NCI-H2227 (cell line): ENCODE measurements around the gene MS4A18.

Experiments used
- DNase-seq: peaks from one replicate; lab custom pipeline; 2025; ENCODE audit not compliant: unreplicated experiment; lab: John Stamatoyannopoulos, UW

MS4A18 gene

DNA sequence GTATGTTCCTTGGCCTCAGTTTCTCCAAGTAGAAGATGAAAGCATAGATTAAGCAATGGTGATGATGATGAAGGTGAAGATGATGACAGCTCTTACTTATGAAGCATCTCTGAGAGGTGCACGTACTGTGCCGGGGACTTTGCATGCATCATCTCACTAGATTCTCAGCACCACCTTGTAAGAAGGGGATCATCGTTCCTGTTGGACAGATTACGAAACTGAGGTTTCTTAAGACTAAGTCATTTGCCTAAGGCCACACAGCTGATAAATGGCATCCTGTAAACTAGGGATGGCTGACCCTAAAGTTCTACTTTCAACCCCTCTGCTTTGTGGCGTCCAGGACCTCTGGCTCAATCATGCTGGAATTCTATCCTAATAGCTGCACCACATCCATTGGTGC is 40.8 kb downstream of the MS4A18 start:
- DNase-seq, result no peak

- no peak for DNase-seq
Observed at GRCh38 chr11:60766547-60766946, 42.0 kb downstream of the MS4A18 start.

DNA sequence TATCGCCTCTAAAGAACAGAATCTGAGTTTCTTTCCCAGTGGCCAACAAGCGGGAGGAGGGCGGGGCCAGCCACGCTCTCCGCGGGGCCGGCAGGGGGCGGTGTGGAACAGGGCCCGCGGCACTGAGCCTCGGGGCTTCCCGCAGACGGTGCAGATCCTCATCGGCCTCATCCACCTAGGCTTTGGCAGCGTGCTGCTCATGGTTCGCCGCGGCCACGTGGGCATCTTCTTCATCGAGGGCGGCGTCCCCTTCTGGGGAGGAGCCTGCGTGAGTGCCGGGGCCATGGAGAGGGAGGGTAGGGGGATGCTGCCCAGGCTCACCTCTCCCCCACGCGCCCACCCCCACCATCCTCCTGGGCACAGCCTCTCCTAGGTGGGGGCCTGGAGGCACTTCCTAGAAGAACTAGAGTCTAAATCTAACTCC is 42.9 kb downstream of the MS4A18 start:
- DNase-seq, result no peak

DNA sequence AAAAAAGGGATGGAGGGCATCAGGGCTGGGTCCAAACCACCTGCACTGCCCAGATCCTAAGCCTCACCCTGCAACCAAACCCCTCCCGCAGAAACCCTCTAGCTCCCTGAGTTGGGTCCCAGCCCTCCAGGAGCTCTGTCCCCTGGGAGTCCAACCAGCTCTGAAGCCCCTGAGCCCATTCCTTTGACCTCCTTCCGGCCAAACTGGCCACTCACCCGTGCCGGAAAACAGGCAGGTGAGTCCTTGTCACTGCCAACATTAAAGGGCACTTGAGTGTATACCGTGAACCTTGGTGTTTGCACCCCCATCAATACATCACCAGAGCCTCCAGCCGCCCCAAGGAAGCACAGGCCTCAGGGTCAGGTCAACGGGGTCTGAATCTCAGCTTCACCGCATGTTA is 43.7 kb downstream of the MS4A18 start:
- DNase-seq, result no peak

- DNase-seq, result no peak
Observed at GRCh38 chr11:60769273-60769672, 44.8 kb downstream of the MS4A18 start.

GRCh38 chr11:60769811-60770210 is 45.3 kb downstream of the MS4A18 start:
- no peak for DNase-seq

GRCh38 chr11:60771146-60771545 is 46.6 kb downstream of the MS4A18 start:
- no peak for DNase-seq

GRCh38 chr11:60771879-60772525 is 47.5 kb downstream of the MS4A18 start:
- DNase-seq, result no peak

GRCh38 chr11:60772666-60773065 is 48.1 kb downstream of the MS4A18 start:
- DNase-seq, result no peak

DNA sequence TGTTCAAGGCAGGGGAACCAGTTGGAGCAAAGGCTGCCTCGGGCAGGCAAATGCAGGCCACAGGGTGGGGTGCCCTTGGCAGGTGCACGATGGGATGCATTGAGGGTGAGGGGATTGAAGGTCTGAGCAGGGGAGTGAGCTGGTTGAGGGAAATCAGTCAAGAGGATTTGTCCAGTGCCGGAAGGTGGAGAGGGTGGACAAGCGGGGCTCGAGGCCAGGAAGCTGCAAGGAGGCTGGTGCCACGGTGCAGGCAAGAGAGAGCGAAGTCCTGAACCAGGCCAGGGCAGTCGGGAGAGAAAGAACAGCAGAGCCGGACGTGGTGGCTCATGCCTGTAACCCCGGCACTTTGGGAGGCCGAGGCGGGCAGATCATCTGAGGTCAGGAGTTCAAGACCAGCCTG is 50.2 kb downstream of the MS4A18 start:
- no peak for DNase-seq

GRCh38 chr11:60775420-60775961 is 51.0 kb downstream of the MS4A18 start:
- DNase-seq, result peak; percentile 90

- no peak for DNase-seq
Observed at GRCh38 chr11:60776167-60776566, 51.6 kb downstream of the MS4A18 start.

DNA sequence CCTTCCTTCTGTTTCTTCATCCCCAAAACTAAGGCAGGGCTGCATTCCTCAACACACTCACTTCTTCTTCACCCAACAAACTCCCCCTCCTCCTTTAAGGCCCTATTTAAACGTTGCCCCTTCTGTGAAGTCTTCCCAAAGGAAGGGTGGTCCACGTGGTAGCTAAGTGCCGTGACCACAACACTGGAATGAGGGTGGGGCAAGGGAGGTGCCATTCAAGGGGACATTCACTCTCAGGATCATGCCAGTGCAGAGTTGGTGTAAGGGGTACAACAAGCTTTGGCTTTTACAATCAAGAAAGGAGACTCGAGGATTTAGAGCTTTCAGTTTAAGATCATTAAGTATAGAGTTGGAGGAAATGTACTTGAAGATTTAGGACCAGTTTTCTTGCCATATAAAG is 52.6 kb downstream of the MS4A18 start:
- no peak for DNase-seq

DNA sequence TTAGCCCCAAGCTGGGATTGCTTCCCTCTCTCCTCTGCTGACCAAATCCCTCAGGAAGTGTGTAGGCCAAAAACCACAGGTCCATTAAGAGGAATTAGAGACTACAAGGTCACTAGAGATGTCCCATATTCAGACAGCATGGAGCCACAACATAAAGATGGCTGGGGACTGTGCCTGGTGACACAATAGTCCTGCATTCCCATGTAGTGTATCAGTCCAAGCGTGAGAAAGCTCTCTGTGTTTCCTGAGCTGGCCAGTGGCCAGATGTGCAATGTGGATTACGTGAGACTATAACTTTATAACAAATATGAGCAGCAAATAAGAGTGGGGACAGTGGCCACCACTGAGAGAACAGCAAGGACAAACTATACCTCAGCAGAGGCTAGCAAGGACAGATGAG is 53.1 kb downstream of the MS4A18 start:
- no peak for DNase-seq

DNA sequence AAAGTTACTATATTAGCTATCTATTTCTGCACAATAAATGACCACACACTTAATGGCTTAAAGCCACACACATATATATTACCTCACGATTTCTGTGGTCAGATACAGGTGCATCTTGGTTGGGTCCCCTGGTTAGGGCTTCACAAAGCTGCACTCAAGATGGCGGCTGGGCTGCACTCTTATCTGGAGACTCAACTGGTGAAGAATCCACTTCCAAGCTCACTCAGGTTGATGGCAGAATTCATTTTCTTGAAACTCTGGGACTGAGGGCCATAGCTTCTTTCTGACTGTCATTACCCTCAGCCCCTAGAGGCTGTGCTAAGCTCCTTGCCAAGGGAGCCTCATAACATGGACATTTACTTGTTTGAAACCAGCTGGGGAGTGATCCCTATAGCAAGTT is 55.5 kb downstream of the MS4A18 start:
- no peak for DNase-seq

- DNase-seq, result no peak
Observed at GRCh38 chr11:60780774-60781173, 56.3 kb downstream of the MS4A18 start.

DNA sequence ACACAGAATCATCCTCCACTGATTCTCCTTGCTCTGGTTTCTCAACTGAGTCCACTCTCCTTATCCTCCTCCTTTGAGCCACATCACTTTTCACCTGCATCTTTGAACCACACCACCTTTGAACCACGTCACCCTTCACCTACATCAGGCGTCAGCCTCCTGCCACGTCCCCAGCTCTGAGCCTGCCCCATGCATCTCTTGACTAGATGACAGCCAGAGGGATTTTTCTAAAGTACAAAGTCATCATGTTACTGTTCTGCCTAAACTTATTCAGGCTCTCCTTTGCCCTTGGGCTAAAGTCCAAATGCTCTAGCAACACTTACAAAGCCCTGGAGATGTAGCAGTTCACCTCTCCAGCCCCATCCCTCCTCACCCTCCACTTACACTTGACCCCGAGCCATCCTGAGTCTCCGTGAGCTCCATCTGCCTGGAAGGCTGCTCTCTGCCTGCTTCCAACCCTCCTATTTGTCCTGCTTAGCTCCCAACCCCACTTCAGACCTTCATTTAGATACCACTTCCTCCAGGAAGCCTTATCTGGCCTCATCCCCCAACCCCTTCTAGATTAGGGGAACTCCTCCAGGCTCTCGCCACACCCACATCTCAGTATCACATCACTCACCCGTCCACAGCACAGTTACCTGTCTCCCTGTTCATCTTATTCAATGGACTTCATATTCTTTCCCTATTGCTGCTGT is 56.9 kb downstream of the MS4A18 start:
- DNase-seq, result no peak

DNA sequence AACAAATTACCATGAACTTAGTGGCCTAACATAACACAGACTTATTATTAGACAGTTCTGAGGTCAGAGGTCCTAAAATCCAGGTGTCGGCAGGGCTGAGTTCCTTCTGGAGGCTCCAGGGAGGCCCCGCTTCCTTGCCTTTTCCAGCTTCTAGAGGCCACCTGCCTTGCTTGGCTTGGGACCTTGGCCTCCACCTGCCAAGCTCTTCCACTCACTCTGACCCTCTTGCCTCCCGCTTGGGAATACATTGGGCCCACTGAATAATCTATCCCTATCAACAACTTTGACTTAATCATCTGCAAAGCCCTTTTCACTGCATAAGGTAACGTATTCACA is 57.4 kb downstream of the MS4A18 start:
- DNase-seq, result no peak

DNA sequence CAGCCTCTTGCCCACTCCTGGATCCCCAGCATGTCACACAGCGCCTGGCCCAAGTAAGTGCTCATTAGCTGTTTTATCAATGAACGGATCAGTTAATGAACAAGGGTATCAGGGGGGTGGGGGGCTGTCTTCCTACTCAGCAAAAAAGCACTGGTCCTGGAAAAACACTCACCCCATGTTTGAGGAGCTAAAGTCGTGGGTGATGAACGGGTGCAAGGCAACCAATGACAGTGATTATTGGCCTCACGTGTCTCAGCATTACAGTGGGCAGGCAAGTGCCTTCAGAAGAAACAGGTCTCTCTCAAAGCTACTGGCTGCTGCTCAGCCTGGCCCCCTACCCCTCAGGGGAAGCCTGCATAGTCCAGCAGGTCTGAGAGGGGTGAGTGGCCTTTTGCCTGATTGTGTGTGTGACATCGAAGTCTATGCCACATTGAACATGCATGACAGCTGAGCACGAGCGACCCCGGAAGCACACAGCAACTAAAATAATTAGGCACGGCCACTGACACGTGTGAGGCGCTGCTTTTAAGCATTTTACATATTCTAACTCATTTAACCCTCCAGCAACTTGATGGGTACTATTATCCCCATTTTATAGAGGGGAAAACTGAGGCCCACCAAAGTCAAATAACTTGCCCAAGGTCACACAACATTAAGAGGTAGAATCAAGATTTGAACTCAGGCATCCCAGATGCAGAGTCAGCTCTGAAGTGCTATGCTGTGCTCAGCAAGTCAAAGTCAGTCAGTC is 58.0 kb downstream of the MS4A18 start:
- no peak for DNase-seq

- no peak for DNase-seq
Observed at GRCh38 chr11:60783141-60783484, 58.6 kb downstream of the MS4A18 start.

DNA sequence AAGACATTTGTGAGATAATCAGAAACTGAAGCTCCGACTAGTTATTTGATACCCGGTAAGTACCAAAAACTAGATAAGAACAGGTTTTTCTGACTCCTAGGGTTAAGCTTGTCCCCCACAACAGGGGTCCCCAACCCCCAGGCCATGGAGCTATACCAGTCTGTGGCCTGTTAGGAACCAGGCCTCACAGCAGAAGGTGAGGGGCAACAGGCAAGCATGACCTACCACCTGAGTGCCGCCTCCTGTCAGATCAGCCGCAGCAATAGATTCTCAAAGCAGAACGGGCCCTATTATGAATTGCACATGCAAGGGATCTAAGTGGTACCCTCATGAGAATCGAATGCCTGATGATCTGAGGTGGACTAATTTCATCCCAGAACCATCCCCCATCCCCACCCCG is 59.4 kb downstream of the MS4A18 start:
- no peak for DNase-seq

GRCh38 chr11:60785136-60785535 is 60.6 kb downstream of the MS4A18 start, which contains the start of gene MS4A10:
Gene MS4A10, plus strand, starts transcription at chr11:60785333. Its CDS starts 5,003 bp downstream, at chr11:60790336.
- no peak for DNase-seq
